ENCODE data around the gene XPC.

Gene XPC

DNA sequence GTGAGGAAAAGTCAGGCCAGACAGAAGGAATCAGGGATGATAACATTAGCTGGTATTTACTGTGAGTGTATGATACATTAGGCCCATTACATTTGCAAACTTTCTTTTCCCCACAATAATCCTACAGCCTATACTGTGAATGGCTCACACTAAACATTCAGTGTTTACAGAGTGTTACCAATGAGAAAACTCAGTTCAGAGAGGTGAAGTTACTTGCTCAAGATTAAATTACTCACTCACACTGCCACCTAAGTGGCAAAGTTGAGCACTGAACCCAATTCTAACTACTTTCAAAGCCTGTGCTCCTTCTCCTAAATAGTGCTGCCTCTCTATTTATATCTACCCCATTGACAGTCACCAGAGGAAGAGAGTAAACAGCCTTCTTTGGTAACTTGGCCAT is 8.5 kb downstream of the XPC start:
- DNase-seq: no peak

GRCh38 chr3:14169435-14169834 is 9.0 kb downstream of the XPC start:
- no peak for DNase-seq

DNA sequence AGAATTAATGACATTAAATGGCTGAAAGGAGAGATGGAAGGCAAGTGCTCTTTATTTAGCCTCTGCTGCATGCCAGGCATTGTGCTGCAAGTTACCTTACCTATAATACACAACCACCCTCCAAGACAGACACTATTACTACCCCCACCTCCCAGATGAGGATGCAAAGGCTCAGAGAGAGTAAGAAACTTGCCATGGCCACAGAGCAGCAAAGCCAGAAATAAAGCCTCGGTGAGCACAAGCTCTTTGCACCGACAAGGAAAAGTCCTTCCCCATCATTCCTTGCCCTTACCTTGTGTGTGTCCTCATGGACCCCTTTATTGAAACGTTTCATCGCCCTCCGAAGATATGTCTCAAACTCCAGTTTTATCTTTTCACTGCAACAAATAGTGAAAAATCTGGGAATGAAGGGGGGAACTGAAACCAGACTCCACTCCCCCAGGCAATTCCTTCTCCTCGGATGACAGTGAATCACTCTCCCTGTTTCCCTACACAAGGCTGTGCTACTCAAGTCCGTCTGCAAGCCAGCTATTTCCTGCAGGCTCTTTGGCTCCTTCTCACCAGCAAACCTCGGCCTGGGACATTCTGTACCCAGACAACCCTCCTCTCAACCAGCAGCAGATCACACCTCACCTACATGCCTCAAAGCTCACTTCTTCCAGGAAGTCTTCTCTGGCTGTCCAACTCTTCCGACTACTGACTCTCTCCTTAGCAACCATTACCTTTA is 11.4 kb downstream of the XPC start:
- DNase-seq: no peak

DNA sequence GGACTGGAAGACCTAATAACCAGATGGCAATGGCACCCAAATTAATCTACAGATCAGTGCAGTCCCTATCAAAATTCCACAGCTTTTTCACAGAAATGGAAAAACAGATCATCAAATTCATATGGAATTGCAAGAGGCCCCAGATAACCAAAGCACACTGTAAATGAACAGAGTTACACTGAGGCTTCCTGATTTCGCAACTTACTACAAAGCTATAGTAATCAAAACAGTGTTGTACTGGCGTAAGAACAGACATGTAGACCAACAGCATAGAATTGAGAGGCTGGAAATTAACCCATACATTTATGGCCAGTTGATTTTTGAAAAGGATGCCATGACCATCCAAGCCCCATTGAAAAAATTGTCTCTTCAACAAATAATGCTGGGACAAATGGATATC is 16.2 kb downstream of the XPC start:
- no peak for DNase-seq

DNA sequence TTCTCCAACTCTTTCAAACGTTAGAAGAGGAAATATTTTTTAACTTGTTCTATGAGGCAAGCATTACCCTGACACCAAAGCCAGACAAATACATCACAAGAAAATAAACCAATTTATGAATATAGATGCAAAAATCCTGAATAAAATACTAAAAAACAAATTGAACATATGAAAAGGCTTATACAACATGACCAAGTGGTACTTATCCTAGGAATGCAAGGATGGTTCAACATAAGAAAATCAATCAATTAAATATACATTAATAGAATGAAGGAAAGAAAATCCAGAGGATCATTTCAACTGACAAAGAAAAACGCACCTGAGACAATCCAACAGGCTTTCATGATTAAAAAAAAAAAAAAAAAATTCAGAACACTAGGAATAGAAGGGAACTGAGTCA is 17.1 kb downstream of the XPC start:
- no peak for DNase-seq

DNA sequence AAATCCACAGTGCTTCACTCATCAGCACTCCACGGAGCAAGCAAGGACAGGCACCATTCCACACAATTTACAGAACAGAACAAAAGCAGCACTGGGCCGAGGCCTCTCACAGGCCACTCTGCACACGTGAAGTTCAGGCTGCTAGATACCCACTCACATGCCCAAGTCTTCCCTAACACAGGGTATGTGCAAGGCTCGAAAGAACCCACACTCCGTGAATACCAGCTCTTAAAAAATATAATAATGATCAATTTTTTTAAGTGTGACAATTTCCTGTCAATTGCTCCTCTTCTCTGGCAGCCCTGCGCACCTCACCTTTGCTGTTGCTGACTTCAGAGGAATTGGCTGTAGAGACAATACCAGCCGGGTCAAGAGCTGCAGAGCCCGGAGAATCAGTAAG is 19.0 kb downstream of the XPC start:
- DNase-seq: no peak

- no peak for DNase-seq
Observed at GRCh38 chr3:14158370-14158769, 20.0 kb downstream of the XPC start.

DNA sequence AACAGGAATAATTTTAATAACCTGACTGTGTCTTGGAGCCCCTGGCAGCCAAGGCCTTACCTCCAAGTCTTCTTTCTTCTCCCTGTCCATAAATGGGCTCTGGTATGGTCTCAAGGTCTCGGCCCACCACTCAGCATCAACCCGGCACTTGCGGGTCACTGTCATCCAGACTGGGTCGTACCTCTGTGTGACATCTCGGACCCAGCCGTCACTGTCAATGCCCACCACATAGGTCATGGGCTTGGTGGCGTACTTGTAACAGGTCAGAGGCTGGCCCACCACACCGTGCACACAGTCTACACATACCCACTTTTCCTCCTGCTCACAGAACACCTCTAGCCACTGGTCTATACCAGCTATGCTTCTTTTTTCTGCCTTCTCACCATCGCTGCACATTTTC is 20.4 kb downstream of the XPC start:
- DNase-seq: no peak

DNA sequence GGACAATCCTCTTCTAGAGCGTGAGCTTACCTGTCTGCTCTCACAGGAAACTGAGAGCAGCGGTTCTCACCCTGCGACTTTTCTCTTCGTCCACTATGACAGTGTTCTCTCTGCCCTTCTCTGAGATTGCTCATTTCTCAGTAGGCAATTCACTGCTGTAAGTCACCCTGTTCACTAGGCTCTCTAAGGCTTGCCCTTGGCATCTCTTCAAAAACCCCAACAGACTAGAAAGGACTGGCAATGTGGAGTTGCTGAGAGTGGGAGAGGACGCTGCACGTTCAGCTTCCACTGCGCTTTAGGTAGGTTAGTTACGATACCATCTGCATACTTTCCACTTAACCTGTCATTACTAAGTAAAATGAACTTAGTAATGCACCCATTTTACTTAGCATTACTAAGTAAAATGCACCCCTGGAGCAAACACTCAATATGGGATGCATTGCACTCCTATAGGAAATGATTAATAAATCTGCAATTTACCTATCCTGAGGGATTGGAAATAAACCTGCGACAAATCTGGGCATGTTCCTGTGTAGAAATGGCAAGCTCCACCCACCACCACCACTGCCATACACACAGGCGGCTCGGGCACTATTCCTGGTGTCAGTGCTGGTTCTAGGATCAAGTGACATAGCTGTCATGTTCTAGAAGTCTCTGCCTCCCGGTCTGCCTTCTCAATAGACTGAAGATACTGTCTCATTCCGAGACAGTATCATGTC is 21.4 kb downstream of the XPC start:
- DNase-seq: no peak

DNA sequence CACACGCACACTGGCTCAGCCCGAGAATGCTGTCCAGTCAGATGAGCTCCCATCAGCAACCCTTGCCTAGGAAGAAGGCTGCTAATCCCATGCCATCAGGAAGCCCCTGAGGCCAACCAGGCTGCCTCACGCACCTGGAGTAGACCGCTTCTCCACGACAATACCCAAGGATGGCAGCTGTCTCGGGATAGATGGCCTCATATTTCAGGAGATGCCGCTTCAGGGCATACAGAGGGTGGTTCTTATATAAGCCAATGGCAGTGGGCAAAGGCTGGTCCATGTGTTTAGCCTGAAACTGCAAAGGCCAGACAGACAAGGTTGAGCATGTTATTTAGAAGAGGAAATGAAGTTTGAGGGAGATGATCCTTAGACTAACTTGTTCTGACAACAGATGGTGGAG is 22.2 kb downstream of the XPC start:
- no peak for DNase-seq

DNA sequence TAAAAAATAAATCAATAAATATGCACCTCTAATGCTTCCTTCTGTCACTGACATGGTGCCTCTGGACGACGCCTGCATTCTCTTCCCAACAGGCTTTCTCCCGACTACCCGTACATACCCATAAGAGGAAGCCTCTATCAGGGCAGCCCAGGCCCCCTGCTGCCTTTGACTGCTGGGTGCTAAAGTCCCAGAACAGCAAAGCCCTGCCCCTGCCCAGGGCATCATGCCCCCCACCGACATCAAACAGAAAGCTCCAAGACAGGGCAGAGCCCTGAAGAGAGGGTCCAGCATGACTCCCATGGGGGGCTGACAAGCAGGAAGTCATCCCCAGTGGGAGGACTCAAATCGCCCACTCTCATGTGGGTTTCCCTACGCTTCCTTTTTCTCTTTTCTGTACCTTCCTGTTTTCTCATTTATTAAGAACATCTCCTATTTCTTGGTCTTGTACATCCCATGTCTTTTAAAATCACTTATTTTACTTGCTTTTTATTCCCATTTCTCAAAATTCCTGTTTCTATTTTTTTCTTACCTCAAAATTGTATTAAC is 23.4 kb downstream of the XPC start:
- no peak for DNase-seq

DNA sequence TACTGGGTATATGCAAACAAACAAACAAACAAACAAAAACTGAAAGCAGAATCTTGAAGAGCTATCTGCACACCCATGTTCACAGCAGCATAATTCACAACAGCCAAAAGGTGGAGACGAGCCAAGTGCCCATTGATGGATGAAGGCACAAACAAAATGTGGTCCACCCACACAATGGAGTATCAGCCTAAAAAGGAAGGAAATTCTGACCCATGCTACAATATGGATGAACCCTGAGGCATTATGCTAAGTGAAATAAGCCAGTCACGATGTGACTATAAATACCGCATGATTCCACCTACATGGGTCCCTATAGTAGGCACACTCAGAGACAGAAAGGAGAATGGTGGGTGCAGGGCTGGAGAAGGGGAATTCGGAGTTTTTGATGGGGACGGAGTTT is 24.1 kb downstream of the XPC start:
- no peak for DNase-seq

DNA sequence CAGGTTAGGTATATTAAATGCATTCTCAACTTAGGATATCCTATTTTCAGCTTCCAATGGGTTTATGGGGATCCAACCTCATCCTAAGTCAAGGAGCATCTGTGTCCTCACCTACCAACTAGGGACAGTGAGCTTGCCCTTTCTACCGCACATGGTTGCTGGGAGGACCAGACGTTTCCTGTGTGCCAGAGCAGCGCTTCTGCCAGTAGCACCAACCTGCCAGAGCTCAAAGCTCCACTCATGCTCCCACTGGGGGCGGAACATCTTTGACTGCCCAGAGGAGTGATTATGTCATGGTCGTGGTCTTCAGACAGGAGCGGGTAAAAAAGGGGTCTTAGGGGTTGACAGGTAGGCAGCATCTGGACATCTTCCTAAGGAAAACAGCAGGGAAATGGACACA is 24.7 kb downstream of the XPC start:
- DNase-seq: no peak

DNA sequence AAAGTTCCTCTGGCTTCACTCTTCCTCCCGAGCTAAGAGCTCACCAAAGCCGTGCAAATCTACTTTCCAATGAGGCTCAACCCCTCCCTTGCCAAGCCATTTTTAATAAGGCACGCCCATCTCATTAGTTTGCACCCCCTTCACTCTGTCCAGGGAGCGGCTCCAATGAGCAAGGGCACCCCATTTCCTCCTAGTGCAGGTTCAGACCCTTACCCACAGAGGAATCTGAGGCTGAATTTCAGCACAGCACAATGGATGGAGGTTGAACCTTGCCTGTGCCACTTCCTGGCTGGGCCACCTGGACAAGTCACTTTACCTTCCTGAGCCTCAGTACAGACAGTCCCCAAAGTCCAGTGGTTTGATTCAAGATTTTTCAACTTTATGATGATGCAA is 25.4 kb downstream of the XPC start:
- DNase-seq: no peak

GRCh38 chr3:14152233-14152962 is 26.0 kb downstream of the XPC start:
- no peak for DNase-seq

- no peak for DNase-seq
Observed at GRCh38 chr3:14151471-14152083, 26.8 kb downstream of the XPC start.

- no peak for DNase-seq
Observed at GRCh38 chr3:14150491-14151230, 27.7 kb downstream of the XPC start.

DNA sequence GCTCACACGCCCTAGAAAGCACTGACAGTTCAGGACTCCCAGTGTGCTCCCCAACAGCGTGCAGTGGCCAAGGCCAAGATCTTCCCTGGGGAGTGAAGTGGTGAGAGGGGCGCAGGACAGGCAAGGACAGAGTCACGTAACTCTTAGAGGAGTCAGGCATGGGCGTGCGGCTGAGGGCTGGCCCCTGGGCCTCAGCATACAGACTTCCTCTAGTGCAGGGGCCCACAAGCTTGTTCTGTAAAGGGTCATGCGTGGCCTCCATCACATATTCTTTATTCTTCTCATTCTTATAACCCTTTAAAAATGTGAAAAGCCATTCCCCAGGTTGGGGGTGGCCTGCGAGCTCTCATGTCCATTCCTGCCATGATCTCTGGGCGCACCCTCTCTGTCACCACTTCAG is 28.3 kb downstream of the XPC start:
- DNase-seq: no peak

DNA sequence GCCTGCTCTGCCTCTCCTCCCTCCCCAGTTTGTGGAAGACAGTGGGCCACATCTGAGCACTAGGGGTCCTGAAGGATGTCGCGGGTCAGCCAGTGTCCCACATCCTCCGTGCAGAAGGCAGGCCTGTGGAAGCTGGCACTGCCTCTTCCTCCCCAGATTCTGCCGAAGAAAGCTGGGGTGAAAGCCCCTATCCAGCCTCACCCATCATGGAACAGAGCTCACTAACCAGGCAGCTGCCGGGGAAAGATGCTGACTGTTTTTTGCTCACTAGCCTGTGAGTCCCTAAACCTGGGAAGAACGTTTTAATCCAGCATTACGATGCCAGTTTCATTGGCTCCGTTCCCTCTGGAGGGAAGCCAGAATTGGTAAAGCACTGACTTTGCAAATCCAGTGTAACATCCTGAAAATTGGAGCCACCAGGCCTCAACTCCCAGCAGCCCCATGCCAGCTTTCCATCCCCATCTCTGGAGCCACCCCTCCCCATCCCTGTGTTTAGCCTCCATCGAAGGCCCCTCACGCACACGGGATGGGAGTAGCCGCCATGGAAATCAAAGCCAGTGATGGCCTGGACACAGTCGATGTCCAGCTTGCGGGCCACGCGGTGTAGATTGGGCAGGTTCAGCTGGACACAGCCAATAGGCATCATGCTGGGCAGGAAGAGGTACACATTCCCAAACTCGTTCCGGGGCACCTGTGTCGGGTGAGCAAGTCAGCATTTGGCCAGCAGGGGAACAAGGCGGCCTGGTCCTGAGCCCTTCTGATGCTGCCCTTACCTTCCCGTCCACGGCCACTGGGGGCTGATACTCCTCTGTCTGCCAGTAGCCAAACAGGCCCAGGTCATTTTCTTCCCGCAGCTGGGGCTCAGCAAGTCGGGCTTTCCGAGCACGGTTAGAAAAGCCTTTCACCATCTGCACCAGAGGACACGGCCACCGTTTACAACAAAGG is 30.1 kb downstream of the XPC start:
- DNase-seq: no peak

- DNase-seq: no peak
Observed at GRCh38 chr3:14147617-14148016, 30.8 kb downstream of the XPC start.

DNA sequence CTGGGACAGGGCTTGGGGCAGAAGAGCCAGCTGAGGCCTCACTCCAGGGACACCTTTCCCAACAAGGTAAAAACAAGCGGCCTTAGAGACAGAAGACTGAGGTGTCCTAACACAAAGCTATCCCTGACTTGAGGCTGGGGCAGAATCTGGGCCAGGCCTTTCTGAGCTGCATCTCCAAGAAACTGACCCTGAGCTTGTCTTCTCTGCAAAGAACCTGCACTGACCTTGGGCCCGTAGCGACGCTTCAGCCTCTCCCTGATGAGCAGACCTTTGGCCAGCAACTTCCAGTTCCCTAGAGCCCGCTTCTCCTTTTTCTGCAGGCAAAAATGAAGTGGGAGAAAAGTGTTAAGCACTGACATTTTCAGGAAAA is 31.4 kb downstream of the XPC start:
- no peak for DNase-seq

All from T-helper 9 cell (primary cell).